ENCODE data around the gene ORC2.
A peak's percentile ranks its signal among the peaks of the same experiment; 100 is the strongest.
"Not testable (repeated sequence)": the region's sequence is repeated elsewhere in the genome, so short reads cannot be mapped to it uniquely, and the experiment has no call there.

The ORC2 gene

DNA sequence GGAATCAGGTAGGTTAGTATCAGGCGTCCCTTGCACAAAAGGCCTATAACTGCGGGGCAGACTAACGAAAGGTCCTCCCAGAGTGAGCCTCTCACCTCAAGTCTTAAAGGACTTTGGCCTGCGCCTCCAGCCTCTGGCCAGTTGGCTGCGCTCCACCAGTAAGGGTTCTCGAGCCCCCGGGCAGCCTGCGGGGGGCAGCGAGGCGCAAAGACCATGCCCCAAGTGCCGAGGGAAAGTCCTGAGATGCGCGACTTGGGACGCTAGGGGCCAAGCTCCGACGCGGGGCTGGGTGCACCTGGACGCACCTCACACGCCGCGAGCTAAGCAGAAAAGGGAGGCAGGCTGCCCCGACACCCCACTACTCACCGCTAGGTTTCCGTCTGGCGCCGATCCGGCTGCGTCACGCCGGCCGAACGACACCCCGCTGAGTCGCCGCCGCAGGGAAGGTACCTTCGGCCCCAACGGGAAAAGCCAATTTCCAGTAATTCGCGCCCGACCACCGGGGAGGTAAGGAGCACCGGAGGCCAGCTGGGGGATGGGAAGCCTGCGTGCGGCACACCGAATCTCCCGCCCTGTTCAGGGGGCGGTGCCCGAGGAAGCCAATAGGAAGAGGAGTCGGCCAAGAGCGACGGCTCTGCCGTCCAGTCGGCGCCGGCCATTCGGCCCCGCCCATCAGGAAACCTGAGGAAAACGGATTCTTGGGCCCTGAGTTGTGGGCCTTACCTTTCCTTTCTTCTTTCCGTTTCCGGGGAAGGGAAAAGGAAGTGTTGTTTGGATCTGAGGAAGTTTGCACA lies at the start of gene ORC2:
Gene ORC2, minus strand, starts transcription at position 537 of the 794 bp plus-strand sequence. CDS start 5,537 bp downstream, outside the sequence.
- DNase-seq: peak; percentile 83 to 87

GRCh38 chr2:201008296-201008829 lies 44.9 kb upstream of the ORC2 start:
- DNase-seq: no peak

- no peak for DNase-seq
Measured at GRCh38 chr2:201007584-201007998, 44.1 kb upstream of the ORC2 start.

GRCh38 chr2:201006704-201007103 lies 43.2 kb upstream of the ORC2 start:
- no peak for DNase-seq

GRCh38 chr2:201004370-201004769 lies 40.9 kb upstream of the ORC2 start:
- DNase-seq: no peak

- no peak for DNase-seq
Measured at GRCh38 chr2:200993097-200993496, 29.6 kb upstream of the ORC2 start.

GRCh38 chr2:200987137-200987536 lies 23.7 kb upstream of the ORC2 start:
- DNase-seq: no peak

GRCh38 chr2:200985799-200986198 lies 22.3 kb upstream of the ORC2 start:
- DNase-seq: no peak

GRCh38 chr2:200976710-200977109 lies 13.2 kb upstream of the ORC2 start:
- no peak for DNase-seq

GRCh38 chr2:200975672-200976071 lies 12.2 kb upstream of the ORC2 start:
- no peak for DNase-seq

DNA sequence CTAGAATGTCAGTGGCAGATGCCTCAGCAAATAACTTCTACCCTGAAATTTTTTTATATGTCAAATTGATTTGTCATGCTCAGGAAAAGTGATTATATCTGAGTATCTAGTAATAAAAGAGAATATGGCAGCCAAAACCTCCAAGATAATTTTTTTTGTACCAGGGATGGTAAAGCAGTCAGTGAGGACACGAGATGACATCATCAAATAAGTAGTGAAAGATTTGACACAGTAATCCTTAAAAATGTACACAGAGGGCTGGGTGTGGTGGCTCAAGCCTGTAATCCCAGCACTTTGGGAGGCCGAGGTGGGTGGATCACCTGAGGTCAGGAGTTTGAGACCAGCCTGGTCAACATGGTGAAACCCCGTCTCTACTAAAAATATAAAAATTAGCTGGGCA lies 6.6 kb upstream of the ORC2 start:
- DNase-seq: not testable (repeated sequence)

DNA sequence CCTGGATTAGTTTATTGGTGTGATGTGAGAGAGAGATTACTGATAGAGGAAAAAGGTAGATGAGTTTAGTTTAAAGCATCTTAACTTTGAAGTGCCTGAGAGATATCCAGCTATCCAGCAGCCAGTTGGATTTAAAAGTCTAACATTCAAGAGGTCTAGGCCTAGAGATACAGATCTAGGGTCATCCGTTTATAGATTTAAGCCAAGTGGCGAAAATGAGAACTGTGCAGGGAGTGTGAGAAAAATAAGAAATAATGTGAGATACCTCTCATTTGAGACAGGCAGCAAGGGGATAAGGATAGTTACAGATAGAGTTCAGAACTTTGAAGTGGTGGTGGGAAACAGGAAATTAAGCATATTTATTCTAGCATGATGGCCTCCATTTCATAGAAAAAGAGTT lies 5.3 kb upstream of the ORC2 start:
- no peak for DNase-seq

GRCh38 chr2:200968162-200968561 lies 4.7 kb upstream of the ORC2 start:
- DNase-seq: no peak

- DNase-seq: no peak
Measured at GRCh38 chr2:200966770-200967169, 3.3 kb upstream of the ORC2 start.

DNA sequence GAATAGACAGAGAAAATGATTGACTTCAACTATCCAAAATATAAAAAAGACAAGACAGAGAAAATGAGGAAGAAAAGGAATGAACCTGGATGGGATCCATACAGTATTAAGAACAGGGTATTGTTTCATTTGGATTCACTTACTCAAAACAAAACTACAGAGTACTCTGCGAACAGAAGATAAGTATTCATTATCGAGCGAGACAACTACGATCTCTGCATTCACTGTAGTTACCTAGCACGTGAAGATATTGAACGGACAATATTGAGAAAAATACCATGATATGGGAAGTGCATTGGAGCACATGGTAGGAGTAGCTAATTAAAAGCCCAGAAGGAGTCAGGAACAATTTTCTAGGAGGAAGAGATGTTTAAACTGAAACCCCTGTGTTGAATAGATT lies 1.0 kb upstream of the ORC2 start:
- no peak for DNase-seq

DNA sequence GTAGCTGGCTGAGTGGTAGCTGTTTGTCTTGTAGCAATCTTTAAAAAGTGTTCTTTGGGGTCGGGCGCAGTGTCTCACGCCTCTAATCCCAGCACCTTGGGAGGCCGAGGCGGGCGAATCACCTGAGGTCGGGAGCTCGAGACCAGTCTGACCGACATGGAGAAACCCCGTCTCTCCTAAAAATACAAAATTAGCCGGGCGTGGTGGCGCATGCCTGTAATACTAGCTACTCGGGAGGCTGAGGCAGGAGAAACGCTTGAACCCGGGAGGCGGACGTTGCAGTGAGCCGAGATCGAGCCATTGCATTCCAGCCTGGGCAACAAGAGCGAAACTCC lies 425 bp upstream of the ORC2 start:
- DNase-seq: not testable (repeated sequence)

DNA sequence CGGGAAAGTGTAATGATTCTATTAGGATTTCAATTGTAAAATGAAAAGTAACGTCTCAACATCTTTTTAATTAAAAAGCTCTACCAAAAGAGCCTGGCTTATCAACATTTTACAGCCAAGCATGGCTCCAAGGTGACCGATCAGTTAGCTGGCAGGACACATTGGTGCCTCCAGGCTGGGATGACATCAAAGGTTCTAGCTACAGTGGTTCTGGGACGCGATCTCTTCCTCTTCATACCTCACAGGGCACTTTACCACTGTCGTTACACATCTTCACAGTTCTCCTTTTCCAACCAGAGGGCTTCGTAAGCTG lies 693 bp downstream of the ORC2 start:
- DNase-seq: no peak

DNA sequence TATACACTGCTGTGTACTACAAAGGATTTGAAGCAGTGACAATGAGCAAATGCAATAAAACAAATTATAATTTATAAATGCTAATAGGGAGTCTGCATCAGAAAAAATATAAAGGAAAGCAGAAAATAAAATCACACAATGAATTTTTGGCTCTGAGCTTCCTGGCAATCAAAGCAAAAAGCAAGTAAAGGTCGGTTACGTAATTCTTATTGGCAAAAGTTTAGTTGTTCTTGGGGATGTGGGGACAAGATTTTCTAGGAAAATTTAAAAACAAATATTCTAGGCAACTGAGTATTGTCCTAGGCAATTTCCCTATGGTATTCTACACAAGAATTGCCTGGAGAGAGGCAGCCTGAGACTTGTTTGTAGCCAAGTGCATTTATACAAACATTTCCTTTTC lies 1.8 kb downstream of the ORC2 start:
- no peak for DNase-seq

DNA sequence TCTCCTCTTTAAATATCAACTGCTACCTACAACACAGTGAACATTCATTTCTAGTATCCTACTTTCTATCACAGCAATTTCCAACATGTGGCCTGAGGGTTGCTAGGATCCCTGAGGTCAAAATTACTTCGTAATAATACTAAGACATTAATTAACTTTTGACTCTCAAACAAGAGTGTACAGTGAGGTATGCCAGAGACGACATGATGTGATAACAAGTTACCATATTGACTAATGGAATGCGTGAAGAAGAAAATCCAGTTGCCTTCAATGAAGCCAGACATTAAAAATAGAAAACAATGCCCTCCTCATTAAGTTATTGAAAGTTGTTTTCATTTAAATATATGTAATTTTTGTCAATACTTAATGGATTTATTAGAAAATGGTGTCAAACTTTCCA lies 13.1 kb downstream of the ORC2 start:
- DNase-seq: no peak

GRCh38 chr2:200945395-200945729 lies 18.1 kb downstream of the ORC2 start:
- no peak for DNase-seq

DNA sequence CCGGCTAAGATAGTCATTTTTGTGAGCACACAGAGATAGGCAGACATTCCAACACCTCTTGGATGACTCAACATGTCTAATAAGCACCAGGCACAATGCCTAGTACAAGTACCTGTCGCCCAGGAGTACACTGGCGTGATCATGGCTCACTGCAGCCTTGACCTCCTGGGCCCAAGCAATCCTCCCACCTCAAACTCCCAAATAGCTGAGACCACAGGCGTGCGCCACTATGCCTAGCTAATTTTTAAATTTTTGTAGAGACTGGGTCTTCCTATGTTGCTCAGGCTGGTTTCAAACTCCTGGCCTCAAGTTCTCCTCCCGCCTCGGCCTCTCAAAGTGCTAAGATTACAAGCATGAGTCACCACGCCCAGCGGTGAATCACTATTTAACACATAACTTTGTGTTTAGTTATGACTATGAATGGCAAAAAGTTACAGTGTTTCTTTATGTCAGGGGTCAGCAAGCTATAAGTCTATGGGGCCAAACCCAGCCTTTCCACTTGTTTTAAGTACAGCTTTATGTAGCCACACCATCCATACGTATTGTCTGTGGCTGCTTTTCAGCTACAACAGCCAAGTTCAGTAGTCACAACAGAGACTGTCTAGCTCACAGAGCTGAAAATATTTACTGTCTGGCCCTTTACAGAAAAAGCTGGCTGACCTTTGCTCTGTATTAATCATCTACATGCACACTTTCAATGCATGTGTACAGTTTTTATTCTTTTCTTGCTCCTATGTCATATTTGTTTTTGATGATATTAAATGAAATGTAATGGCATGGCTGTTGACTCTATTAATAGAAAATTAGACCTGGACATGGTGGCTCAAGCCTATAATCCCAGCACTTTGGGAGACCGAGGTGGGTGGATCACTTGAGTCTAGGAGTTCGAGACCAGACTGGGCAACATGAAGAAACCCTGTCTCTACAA lies 18.7 kb downstream of the ORC2 start:
- DNase-seq: no peak

DNA sequence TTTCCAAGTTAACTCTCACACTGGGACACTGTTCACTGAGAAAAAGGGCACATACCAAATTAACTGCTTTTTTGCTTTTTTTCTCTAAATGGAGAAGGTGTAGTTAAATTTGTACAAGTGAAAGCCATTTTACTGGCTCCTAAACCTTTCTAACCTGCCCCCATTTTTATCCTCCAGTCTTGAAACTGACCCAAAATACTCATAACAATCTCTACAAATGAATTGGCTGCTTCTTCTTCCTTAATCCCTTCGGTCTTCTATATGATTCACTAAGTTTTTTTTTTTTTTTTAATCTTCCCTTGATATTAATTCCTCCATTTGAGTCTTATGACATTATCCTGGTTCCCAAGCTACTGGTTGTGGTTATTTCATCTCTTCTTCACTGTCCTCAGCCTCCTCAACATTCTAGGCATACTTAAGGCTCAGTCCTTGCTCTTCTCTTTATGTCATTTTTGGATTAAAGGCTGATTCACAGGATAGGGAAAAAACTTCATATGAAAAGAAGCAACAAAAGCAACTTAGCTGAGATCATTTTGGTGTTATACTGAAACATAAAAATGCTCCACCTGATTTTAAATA lies 19.8 kb downstream of the ORC2 start:
- no peak for DNase-seq

GRCh38 chr2:200939832-200940231 lies 23.6 kb downstream of the ORC2 start:
- DNase-seq: no peak
